A673 (cell line): Measurements from ENCODE around the gene ATP2A2. TPM values are rescaled to one million over a fixed set of nuclear protein-coding genes. Genes with fewer than 3 reads are reported as not detected.

Source experiments
- BruUV-seq: library from RNA; stranded (reverse); fragments of 400-500 nt; replicated peaks from 2 replicates; lab custom pipeline; 2021; lab: Mats Ljungman, UMichigan
- CTCF ChIA-PET: fragments of 300-600 bp; sonication (Branson Sonifier 250); formaldehyde crosslinking; loops from one replicate; lab custom pipeline; 2022; ENCODE audit warnings: antibody characterized with exemption; lab: Charles Lee
- POLR2A ChIA-PET: fragments of 300-600 bp; sonication (Branson Sonifier 250); formaldehyde crosslinking; loops from one replicate; lab custom pipeline; 2022; ENCODE audit warnings: antibody characterized with exemption; ENCODE audit not compliant: low non-redundant PET; lab: Charles Lee
- DNase-seq: peaks from one replicate; pipeline ENCODE4 v3.0.0-alpha.2; 2015; ENCODE audit warnings: low spot score
- H3K27ac ChIP-seq: fragments of 200-600 bp; sonication (generic); 2 replicates; pipeline ENCODE4 v1.5.1; 2016; ENCODE audit warnings: mixed run types, low read depth, mild to moderate bottlenecking, mixed read lengths, antibody characterized with exemption, low read length; ENCODE audit not compliant: poor library complexity, severe bottlenecking
- H3K27me3 ChIP-seq: fragments of 200-600 bp; sonication (generic); replicated peaks from 2 replicates; pipeline ENCODE4 v1.6.1; 2017; ENCODE audit warnings: mixed run types, low read depth, mild to moderate bottlenecking, mixed read lengths, antibody characterized with exemption, low read length; ENCODE audit not compliant: insufficient read depth, poor library complexity
- H3K36me3 ChIP-seq: fragments of 200-600 bp; sonication (generic); 2 replicates; pipeline ENCODE4 v1.6.1; 2016; ENCODE audit warnings: mixed run types, mild to moderate bottlenecking, mixed read lengths, antibody characterized with exemption, low read length; ENCODE audit not compliant: insufficient read depth, poor library complexity, severe bottlenecking
- H3K4me1 ChIP-seq: fragments of 200-600 bp; sonication (generic); 2 replicates; pipeline ENCODE4 v1.6.1; 2017; ENCODE audit warnings: mixed run types, mild to moderate bottlenecking, mixed read lengths, antibody characterized with exemption, low read length; ENCODE audit not compliant: insufficient read depth, poor library complexity, severe bottlenecking
- H3K4me3 ChIP-seq: fragments of 200-600 bp; sonication (generic); 2 replicates; pipeline ENCODE4 v1.5.1; 2016; ENCODE audit warnings: low read depth, mixed run types, mild to moderate bottlenecking, mixed read lengths, low read length; ENCODE audit not compliant: poor library complexity, severe bottlenecking
- H3K9me3 ChIP-seq: fragments of 200-600 bp; sonication (generic); 2 replicates; pipeline ENCODE4 v1.6.1; 2016; ENCODE audit warnings: mixed run types, low read depth, mild to moderate bottlenecking, mixed read lengths, antibody characterized with exemption, low read length; ENCODE audit not compliant: poor library complexity, severe bottlenecking
- CTCF ChIP-seq: fragments of 300-800, 200-600 bp; sonication (generic); conservative IDR thresholded peaks from 2 replicates; pipeline ENCODE4 v1.5.1; 2017; ENCODE audit warnings: low read depth, mild to moderate bottlenecking, antibody characterized with exemption, low read length, moderate library complexity, mixed read lengths
- EZH2 ChIP-seq: fragments of 200-600 bp; sonication (generic); IDR thresholded peaks from 2 replicates; pipeline ENCODE4 v1.6.1; 2017; ENCODE audit warnings: borderline replicate concordance, low read depth, mild to moderate bottlenecking, mixed read lengths, antibody characterized with exemption, low read length; ENCODE audit not compliant: poor library complexity, severe bottlenecking
- intact Hi-C: fragments of 100-400 bp; cut with micrococcal nuclease; formaldehyde crosslinking; loops from one replicate; pipeline ENCODE4 v1.10.0; 2022; ENCODE audit not compliant: unreplicated experiment
- total RNA-seq: library from RNA; stranded (reverse); gene quantifications from 2 replicates; pipeline ENCODE4 v1.2.3, GENCODE V29; 2021

The ATP2A2 gene
- total RNA-seq, 1 experiment from 2014 or later: 333 TPM

- Histone ChIP-seq H3K27ac (no peak overlapping the region), H3K4me3 (no peak overlapping the region), H3K27me3 (no peaks in the 10 kb centered on the region), H3K9me3 (no peaks in the 10 kb centered on the region), H3K4me1 (peaks cover 22% of the 10 kb centered on the region), H3K36me3 (peaks cover 63% of the 10 kb centered on the region)
- no TSS peak for BruUV-seq
- ChIA-PET CTCF (no interaction called here), POLR2A (interaction anchor here (0.6 kb wide), 1 partner anchor 148 kb away, joined by 3 read pairs; no protein-coding TSS in a partner anchor)
- no peak for TF ChIP-seq CTCF
- intact Hi-C loops: loop anchor here (5.0 kb wide), 1 partner anchor 245 kb away; no protein-coding TSS in a partner anchor
- DNase-seq: no peak
Observed at GRCh38 chr12:110347767-110348166, 66.7 kb downstream of the ATP2A2 start.

GRCh38 chr12:110348431-110349059 lies 67.5 kb downstream of the ATP2A2 start:
- DNase-seq: no peak
- BruUV-seq: no TSS peak
- intact Hi-C loops: loop anchor here (5.0 kb wide), 1 partner anchor 246 kb away; no protein-coding TSS in a partner anchor
- H3K27ac ChIP-seq: no peak overlapping the region
- H3K4me1 ChIP-seq: peaks cover 22% of the 10 kb centered on the region
- no peaks in the 10 kb centered on the region for H3K9me3 ChIP-seq
- ChIA-PET POLR2A (interaction anchor here (0.6 kb wide), 1 partner anchor 60 kb away, joined by 4 read pairs; no protein-coding TSS in a partner anchor), CTCF (interaction anchor here (0.7 kb wide), 1 partner anchor 83 kb away, joined by 3 read pairs; no protein-coding TSS in a partner anchor)
- peaks cover 55% of the 10 kb centered on the region for H3K36me3 ChIP-seq
- H3K27me3 ChIP-seq: no peaks in the 10 kb centered on the region
- H3K4me3 ChIP-seq: no peak overlapping the region
- TF ChIP-seq EZH2: no peak
- no peak for TF ChIP-seq CTCF

- H3K27me3 ChIP-seq: no peaks in the 10 kb centered on the region
- no TSS peak for BruUV-seq
- H3K4me1 ChIP-seq: peaks cover 22% of the 10 kb centered on the region
- no peak for TF ChIP-seq CTCF
- no peak for TF ChIP-seq EZH2
- no peak for DNase-seq
- ChIA-PET POLR2A (no interaction called here), CTCF (interaction anchor here (0.7 kb wide), 1 partner anchor 82 kb away, joined by 3 read pairs; no protein-coding TSS in a partner anchor)
- intact Hi-C loops: loop anchor here (5.0 kb wide), 1 partner anchor 247 kb away; no protein-coding TSS in a partner anchor
- no peaks in the 10 kb centered on the region for H3K9me3 ChIP-seq
- H3K27ac ChIP-seq: no peak overlapping the region
- H3K4me3 ChIP-seq: no peak overlapping the region
- H3K36me3 ChIP-seq: peaks cover 50% of the 10 kb centered on the region
Observed at GRCh38 chr12:110349096-110349495, 68.0 kb downstream of the ATP2A2 start.
